Stomach (tissue), 9 donors: ENCODE data around the gene DPYSL5. TPM values are rescaled to one million over a fixed set of nuclear protein-coding genes. Genes with fewer than 3 reads are reported as not detected.

ENCODE experiments used
- DNase-seq, 2 donors: peaks; one replicate each; pipeline versions ENCODE4 v3.0.0 to v3.0.0-alpha.2; 2013 to 2019
- H3K27ac ChIP-seq, 5 donors: fragments of 200-600 bp in 4 of 5; sonication (generic) in 4 of 5; one replicate each; pipeline ENCODE4 v1.5.1; 2013 to 2019; ENCODE audit warnings: mild to moderate bottlenecking in 1 of 5, moderate library complexity in 1 of 5
- H3K27me3 ChIP-seq, 3 donors: fragments of 200-600 bp; sonication (generic); one replicate each; pipeline ENCODE4 v1.5.1; 2017 to 2019; ENCODE audit warnings: mixed run types in 1 of 3
- H3K36me3 ChIP-seq, 4 donors: fragments of 200-600 bp; sonication (generic); 1 replicate in 3 of 4; 2 replicates in 1 of 4; pipeline ENCODE4 v1.5.1; 2016 to 2019
- H3K4me1 ChIP-seq, 4 donors: fragments of 200-600 bp; sonication (generic); one replicate each; pipeline ENCODE4 v1.5.1; 2016 to 2019
- H3K4me3 ChIP-seq, 4 donors: fragments of 200-600 bp; sonication (generic) in 3 of 4; one replicate each; pipeline ENCODE4 v1.5.1; 2016 to 2019; ENCODE audit warnings: mild to moderate bottlenecking in 1 of 4
- H3K9me3 ChIP-seq, 4 donors: fragments of 200-600 bp; sonication (generic); one replicate each; pipeline ENCODE4 v1.5.1; 2016 to 2019
- EP300 ChIP-seq: sonication (generic); formaldehyde crosslinking; IDR thresholded peaks from one replicate; pipeline ENCODE4 v1.6.1; 2017; ENCODE audit warnings: antibody characterized with exemption
- POLR2A ChIP-seq, 4 donors: fragments of 450-650 bp; IDR thresholded peaks; one replicate each; pipeline ENCODE4 v1.6.1; 2016; ENCODE audit warnings: antibody characterized with exemption in 4 of 4, control low read depth in 2 of 4, mild to moderate bottlenecking in 1 of 4, moderate library complexity in 1 of 4
- POLR2AphosphoS5 ChIP-seq, 3 donors: sonication (generic); formaldehyde crosslinking; IDR thresholded peaks; one replicate each; pipeline ENCODE4 v1.6.1; 2016; ENCODE audit warnings: antibody characterized with exemption in 3 of 3
- WGBS, 5 donors: extraction: QIAGEN DNeasy Blood & Tissue Kit in 3 of 5; methylation state at CpG; one replicate each; pipeline versions ENCODE4 v1.1.5 to v1.1.7; 2013 to 2018; 5-methylcytosine and 5-hydroxymethylcytosine counted together
- intact Hi-C: fragments of 100-400 bp; cut with DNase I; formaldehyde crosslinking; loops from one replicate; pipeline ENCODE4 v1.15.1; 2023; ENCODE audit warnings: low total_unique reads
- polyA plus RNA-seq, 3 donors: library from polyadenylated mRNA; stranded (reverse); fragments of 200-250 nt; gene quantifications; one replicate each; pipeline ENCODE4 v1.2.3, GENCODE V29; 2013
- total RNA-seq, 5 donors: library from RNA; depleted of rRNA; stranded (reverse); fragments of >200 nt; gene quantifications; one replicate each; pipeline versions ENCODE4 v1.1.0 to v1.2.3, GENCODE V29; 2014 to 2016
- TF ChIP-seq, protein P1 (sequence below), 7 experiments: fragments of 450-650 bp in 4 of 7; fragments of 200-600 bp in 3 of 7; sonication (generic) in 3 of 7; IDR thresholded peaks; one replicate each; pipeline ENCODE4 v1.5.1; 2016 to 2019; ENCODE audit warnings: antibody characterized with exemption in 7 of 7, control low read depth in 2 of 7, mild to moderate bottlenecking in 1 of 7
- donor health status: healthy with polysubstance abuse.
- donor health status: Bipolar disorder and iron deficiency.
- donor health status: healthy.

Gene DPYSL5
- total and polyA plus RNA-seq, 8 donors = 0.06 to 0.55 TPM; not detected in 6

GRCh38 chr2:26927221-26927620, 79.3 kb downstream of the DPYSL5 start:
- no peak overlapping the region for H3K4me3 ChIP-seq
- TF ChIP-seq POLR2A (IDR thresholded peaks at IDR 0.05) (no peak), POLR2AphosphoS5 (IDR thresholded peaks at IDR 0.05) (no peak), EP300 (no peak)
- TF ChIP-seq, protein P1, sequence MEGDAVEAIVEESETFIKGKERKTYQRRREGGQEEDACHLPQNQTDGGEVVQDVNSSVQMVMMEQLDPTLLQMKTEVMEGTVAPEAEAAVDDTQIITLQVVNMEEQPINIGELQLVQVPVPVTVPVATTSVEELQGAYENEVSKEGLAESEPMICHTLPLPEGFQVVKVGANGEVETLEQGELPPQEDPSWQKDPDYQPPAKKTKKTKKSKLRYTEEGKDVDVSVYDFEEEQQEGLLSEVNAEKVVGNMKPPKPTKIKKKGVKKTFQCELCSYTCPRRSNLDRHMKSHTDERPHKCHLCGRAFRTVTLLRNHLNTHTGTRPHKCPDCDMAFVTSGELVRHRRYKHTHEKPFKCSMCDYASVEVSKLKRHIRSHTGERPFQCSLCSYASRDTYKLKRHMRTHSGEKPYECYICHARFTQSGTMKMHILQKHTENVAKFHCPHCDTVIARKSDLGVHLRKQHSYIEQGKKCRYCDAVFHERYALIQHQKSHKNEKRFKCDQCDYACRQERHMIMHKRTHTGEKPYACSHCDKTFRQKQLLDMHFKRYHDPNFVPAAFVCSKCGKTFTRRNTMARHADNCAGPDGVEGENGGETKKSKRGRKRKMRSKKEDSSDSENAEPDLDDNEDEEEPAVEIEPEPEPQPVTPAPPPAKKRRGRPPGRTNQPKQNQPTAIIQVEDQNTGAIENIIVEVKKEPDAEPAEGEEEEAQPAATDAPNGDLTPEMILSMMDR (IDR thresholded peaks at IDR 0.05) = no peak
- peaks cover 0 to 36% (median 0%) of the 10 kb centered on the region in 3 donors for H3K27me3 ChIP-seq
- 90 to 95% (median 90%) methylated on average over 9 of the region's 9 CpGs for WGBS, 5 donors
- no peaks in the 10 kb centered on the region for H3K36me3 ChIP-seq
- DNase-seq = no peak
- H3K27ac ChIP-seq = no peak overlapping the region
- peaks cover 0 to 5% (median 0%) of the 10 kb centered on the region in 4 donors for H3K4me1 ChIP-seq
- intact Hi-C loops = no loop called here
- H3K9me3 ChIP-seq = no peaks in the 10 kb centered on the region

DNA sequence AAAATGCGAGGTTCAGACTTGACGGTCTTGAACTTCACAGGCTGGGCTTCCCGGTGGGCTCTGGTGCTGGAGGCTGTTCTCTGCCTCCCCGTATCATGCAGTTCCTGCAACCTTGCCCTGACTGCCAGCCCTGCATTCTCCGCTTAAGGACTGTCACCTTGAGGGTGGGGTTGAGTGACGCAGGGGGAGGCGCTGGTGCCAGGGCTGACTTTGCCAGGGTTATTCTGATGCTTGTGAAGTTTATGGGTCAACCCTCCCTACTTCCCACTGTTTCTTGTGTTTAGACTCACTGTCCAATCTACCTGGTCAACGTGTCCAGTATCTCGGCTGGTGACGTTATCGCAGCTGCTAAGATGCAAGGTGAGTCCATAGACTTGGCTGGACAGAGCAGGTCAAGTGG, 85.0 kb downstream of the DPYSL5 start:
- Histone ChIP-seq H3K9me3 (no peaks in the 10 kb centered on the region), H3K36me3 (no peaks in the 10 kb centered on the region), H3K27ac (no peak overlapping the region), H3K27me3 (peaks cover 0 to 18% (median 0%) of the 10 kb centered on the region in 3 donors), H3K4me1 (no peaks in the 10 kb centered on the region), H3K4me3 (no peak overlapping the region)
- TF ChIP-seq EP300 = no peak
- no peak for TF ChIP-seq POLR2A (IDR thresholded peaks at IDR 0.05)
- DNase-seq = no peak
- WGBS, 5 donors = 72 to 80% (median 74%) methylated on average over 11 of the region's 11 CpGs
- intact Hi-C loops = no loop called here

GRCh38 chr2:26933431-26934334, 85.8 kb downstream of the DPYSL5 start:
- DNase-seq = no peak
- Histone ChIP-seq H3K4me3 (no peak overlapping the region), H3K36me3 (no peaks in the 10 kb centered on the region), H3K27me3 (peaks cover 0 to 18% (median 0%) of the 10 kb centered on the region in 3 donors), H3K4me1 (no peaks in the 10 kb centered on the region), H3K27ac (no peak overlapping the region), H3K9me3 (no peaks in the 10 kb centered on the region)
- intact Hi-C loops = no loop called here
- WGBS, 5 donors = 82 to 86% (median 85%) methylated on average over 16 of the region's 16 CpGs
- TF ChIP-seq POLR2AphosphoS5 (IDR thresholded peaks at IDR 0.05) = no peak
- no peak for TF ChIP-seq POLR2A (IDR thresholded peaks at IDR 0.05)
- TF ChIP-seq EP300 = no peak
- TF ChIP-seq, protein P1 (IDR thresholded peaks at IDR 0.05) = no peak

DNA sequence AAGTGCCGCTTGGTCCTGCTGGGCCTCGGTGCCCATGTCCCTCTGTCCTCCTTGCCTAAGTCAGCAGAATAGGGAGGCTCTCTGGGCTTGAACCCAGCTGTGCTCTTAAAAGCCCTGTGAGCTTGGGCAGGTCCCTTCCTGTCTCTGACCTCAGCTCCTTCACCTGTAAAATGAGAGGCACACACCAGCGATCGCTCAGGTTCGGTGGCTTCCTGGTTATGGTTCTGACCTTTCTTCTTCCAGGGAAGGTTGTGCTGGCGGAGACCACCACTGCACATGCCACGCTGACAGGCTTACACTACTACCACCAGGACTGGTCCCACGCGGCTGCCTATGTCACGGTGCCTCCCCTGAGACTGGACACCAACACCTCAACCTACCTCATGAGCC, 86.4 kb downstream of the DPYSL5 start:
- Histone ChIP-seq H3K27ac (no peak overlapping the region), H3K4me1 (no peaks in the 10 kb centered on the region), H3K27me3 (peaks cover 0 to 12% (median 0%) of the 10 kb centered on the region in 3 donors), H3K9me3 (no peaks in the 10 kb centered on the region), H3K4me3 (no peak overlapping the region), H3K36me3 (no peaks in the 10 kb centered on the region)
- DNase-seq = no peak
- WGBS, 5 donors = 85 to 95% (median 90%) methylated on average over 10 of the region's 10 CpGs
- intact Hi-C loops = no loop called here
- TF ChIP-seq EP300 (no peak), POLR2AphosphoS5 (IDR thresholded peaks at IDR 0.05) (no peak), POLR2A (IDR thresholded peaks at IDR 0.05) (no peak)
- TF ChIP-seq, protein P1 (IDR thresholded peaks at IDR 0.05) = no peak

- intact Hi-C loops = no loop called here
- Histone ChIP-seq H3K27ac (no peak overlapping the region), H3K9me3 (no peaks in the 10 kb centered on the region), H3K4me3 (no peak overlapping the region), H3K27me3 (peaks cover 0 to 5% (median 0%) of the 10 kb centered on the region in 3 donors), H3K36me3 (no peaks in the 10 kb centered on the region), H3K4me1 (no peaks in the 10 kb centered on the region)
- no peak for TF ChIP-seq POLR2AphosphoS5 (IDR thresholded peaks at IDR 0.05)
- no peak for TF ChIP-seq EP300
- no peak for TF ChIP-seq POLR2A (IDR thresholded peaks at IDR 0.05)
- TF ChIP-seq, protein P1 (IDR thresholded peaks at IDR 0.05) = no peak
- 56 to 64% (median 58%) methylated on average over 3 of the region's 3 CpGs for WGBS, 5 donors
- no peak for DNase-seq
These were observed 87.1 kb downstream of the DPYSL5 start for GRCh38 chr2:26934985-26935384.
